Regular cardiac myocyte (primary cell): ENCODE data around the gene AMBRA1. TPM values are rescaled to one million over a fixed set of nuclear protein-coding genes. Genes with fewer than 3 reads are reported as not detected.

Experiments used
- total RNA-seq: library from RNA; depleted of rRNA; stranded (reverse); fragments of >200 nt; gene quantifications from 2 replicates; pipeline ENCODE4 v1.2.3, GENCODE V29; 2014

Gene AMBRA1
- 17.3 and 18.9 TPM in 2 replicates for total RNA-seq

GRCh38 chr11:46593550-46594373, at the start of gene AMBRA1:
Gene AMBRA1 (minus strand): TSS chr11:46594023. CDS start chr11:46548380, 45,643 bp downstream.

GRCh38 chr11:46617134-46617971, 23.5 kb upstream of the AMBRA1 start, which contains the start of the genes ATG13 and HARBI1:
Gene ATG13 (plus strand): TSS chr11:46617553. CDS start chr11:46644292, 26,739 bp downstream.
Gene HARBI1 (minus strand): TSS chr11:46617227. CDS start chr11:46616237, 990 bp downstream.

GRCh38 chr11:46391578-46392420, 202.0 kb downstream of the AMBRA1 start, which contains the start of gene CHRM4:
Gene CHRM4 (minus strand): TSS chr11:46391776. CDS start chr11:46386557, 5,219 bp downstream.

GRCh38 chr11:46381048-46381818, 212.6 kb downstream of the AMBRA1 start, which contains the start of gene MDK:
Gene MDK (plus strand): TSS chr11:46381669. CDS start chr11:46382058, 389 bp downstream.

GRCh38 chr11:46346886-46347636, 246.8 kb downstream of the AMBRA1 start, which contains the start of gene DGKZ:
Gene DGKZ (plus strand): TSS chr11:46347463. CDS start chr11:46347660, 197 bp downstream.

Other genes with a start within 250 kb of the AMBRA1 start
- 26.8 and 51.4 TPM in 2 replicates for gene DGKZ, start 246.6 kb downstream of the AMBRA1 start, total RNA-seq
- 9.0 and 18.3 TPM in 2 replicates for gene MDK, start 212.4 kb downstream of the AMBRA1 start, total RNA-seq
- gene CHRM4, start 202.2 kb downstream of the AMBRA1 start, total RNA-seq: under 0.01 TPM in 2 replicates
- 5.1 and 6.3 TPM in 2 replicates for gene HARBI1, start 23.2 kb upstream of the AMBRA1 start, total RNA-seq
- 43.5 and 49.3 TPM in 2 replicates for gene ATG13, start 23.5 kb upstream of the AMBRA1 start, total RNA-seq
- 33.3 and 35.1 TPM in 2 replicates for gene ARHGAP1, start 106.6 kb upstream of the AMBRA1 start, total RNA-seq
- gene ZNF408, start 107.0 kb upstream of the AMBRA1 start, total RNA-seq: 8.6 and 9.0 TPM in 2 replicates
- gene F2, start 125.2 kb upstream of the AMBRA1 start, total RNA-seq: 0.19 and 0.28 TPM in 2 replicates